Endodermal cell (in vitro differentiated cells): ENCODE measurements around the gene SOHLH1. TPM values are rescaled to one million over a fixed set of nuclear protein-coding genes. Genes with fewer than 3 reads are reported as not detected.

Experiments used
- DNase-seq: peaks from one replicate; pipeline ENCODE4 v3.0.0-alpha.2; 2017
- H3K27ac ChIP-seq: 2 replicates; pipeline ENCODE4 v1.5.1; 2013; ENCODE audit warnings: mild to moderate bottlenecking, low read depth, low read length, moderate library complexity
- H3K27me3 ChIP-seq: 2 replicates; pipeline ENCODE4 v1.6.1; 2013; ENCODE audit warnings: mild to moderate bottlenecking, low read length, moderate library complexity; ENCODE audit not compliant: insufficient read depth, control insufficient read depth, poor library complexity, severe bottlenecking
- H3K36me3 ChIP-seq: 2 replicates; pipeline ENCODE4 v1.7.0; 2013; ENCODE audit warnings: mild to moderate bottlenecking, low read length, moderate library complexity; ENCODE audit not compliant: control insufficient read depth, insufficient read depth
- H3K4me1 ChIP-seq: one replicate; pipeline ENCODE4 v1.7.0; 2013; ENCODE audit warnings: low read length; ENCODE audit not compliant: control insufficient read depth, insufficient read depth
- H3K4me3 ChIP-seq: 2 replicates; pipeline ENCODE4 v1.5.1; 2013; ENCODE audit warnings: mild to moderate bottlenecking, low read length, moderate library complexity
- H3K9ac ChIP-seq: 2 replicates; pipeline ENCODE4 v1.6.1; 2013; ENCODE audit warnings: mild to moderate bottlenecking, low read length, moderate library complexity; ENCODE audit not compliant: poor library complexity, severe bottlenecking; ENCODE audit errors: extremely low read depth
- H3K9me3 ChIP-seq: 2 replicates; pipeline ENCODE4 v1.6.1; 2013; ENCODE audit warnings: mild to moderate bottlenecking, low read length, moderate library complexity; ENCODE audit not compliant: control insufficient read depth
- H3K27ac Mint-ChIP-seq: 2 replicates; pipeline ENCODE4 v1.8.0; 2020; ENCODE audit warnings: mixed read lengths
- H3K27me3 Mint-ChIP-seq: 2 replicates; pipeline ENCODE4 v1.8.0; 2021; ENCODE audit warnings: mild to moderate bottlenecking, mixed read lengths; ENCODE audit not compliant: insufficient read depth
- H3K36me3 Mint-ChIP-seq: 2 replicates; pipeline ENCODE4 v1.8.0; 2020; ENCODE audit warnings: low read depth, mixed read lengths
- H3K4me1 Mint-ChIP-seq: 2 replicates; pipeline ENCODE4 v1.8.0; 2020; ENCODE audit warnings: mixed read lengths
- H3K4me3 Mint-ChIP-seq: 2 replicates; pipeline ENCODE4 v1.8.0; 2020; ENCODE audit warnings: mild to moderate bottlenecking, moderate library complexity, mixed read lengths
- H3K9me3 Mint-ChIP-seq: 2 replicates; pipeline ENCODE4 v1.8.0; 2020; ENCODE audit warnings: mild to moderate bottlenecking, mixed read lengths
- WGBS, 2 experiments: methylation state at CpG; one replicate each; pipeline versions ENCODE4 v1.1.5 to v1.1.7; 2013; ENCODE audit warnings: missing lambda C conversion rate in 2 of 2, mixed read lengths in 1 of 2; ENCODE audit not compliant: insufficient coverage in 1 of 2, insufficient read length in 1 of 2; 5-methylcytosine and 5-hydroxymethylcytosine counted together
- total RNA-seq, 2 donors: library from RNA; stranded (reverse); fragmentation: NEBNext Ultra II Directional in 1 of 2; extraction: Animal tissue kit (Norgen Biotek cat#: 25700) in 1 of 2; gene quantifications; 2 replicates in 1 of 2; 3 replicates in 1 of 2; pipeline ENCODE4 v1.2.1, GENCODE V29; 2021
- TF ChIP-seq, protein P1 (sequence below): fragments of 200-600 bp; sonication (generic); conservative IDR thresholded peaks from 2 replicates; pipeline ENCODE4 v1.5.0; 2021; ENCODE audit warnings: antibody characterized with exemption, mild to moderate bottlenecking

SOHLH1 gene
- total RNA-seq, 2 donors from 2014 or later, result not detected

DNA sequence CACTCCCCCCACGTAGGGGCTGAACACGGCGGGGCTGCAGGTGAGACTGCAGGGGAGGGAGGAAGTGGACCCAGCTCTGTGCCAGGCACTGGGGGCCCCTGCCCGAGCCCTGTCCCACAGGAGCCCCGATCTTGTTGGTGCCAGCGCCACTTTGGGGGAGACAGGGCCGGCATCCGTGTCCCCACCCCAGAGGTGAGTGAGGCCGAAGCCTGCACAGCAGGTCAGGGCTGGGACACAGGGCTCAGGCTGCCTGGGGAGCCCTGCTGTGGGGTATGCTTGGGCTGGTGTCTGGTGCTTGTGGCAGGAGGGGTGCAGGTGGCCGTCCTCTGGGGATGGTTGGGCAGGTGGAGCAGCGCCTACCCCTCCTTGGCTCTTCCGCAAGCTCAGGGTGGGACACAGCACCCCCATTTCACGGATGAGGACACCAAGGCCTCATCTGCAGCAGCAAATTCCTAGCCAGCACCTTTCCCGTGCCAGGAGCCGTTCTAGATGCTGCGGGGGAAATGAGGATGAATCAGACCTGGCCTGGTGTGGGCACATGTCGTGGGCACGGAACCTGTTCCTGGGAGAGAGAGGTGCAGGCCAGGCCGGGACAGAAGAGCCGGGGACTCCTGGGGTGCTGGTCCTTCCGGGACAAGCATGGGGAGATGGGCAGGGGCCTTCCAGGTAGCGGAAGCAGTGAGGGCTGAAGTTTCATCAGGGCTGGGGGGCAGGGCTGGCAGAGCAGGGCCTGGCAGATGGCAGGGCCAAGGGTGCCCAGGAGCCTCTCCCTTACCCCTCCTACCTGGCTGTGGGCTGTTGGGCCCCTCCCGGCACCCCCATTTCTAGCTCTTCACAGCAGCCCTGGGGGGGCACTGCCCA is 37.9 kb upstream of the SOHLH1 start:
- H3K4me3 Mint-ChIP-seq, result no peak overlapping the region
- no peak overlapping the region for H3K27ac Mint-ChIP-seq
- H3K27me3 ChIP-seq, result peaks cover 21% of the 10 kb centered on the region
- peaks cover 16% of the 10 kb centered on the region for H3K27me3 Mint-ChIP-seq
- no peaks in the 10 kb centered on the region for H3K36me3 ChIP-seq
- no peak for DNase-seq
- no peaks in the 10 kb centered on the region for H3K36me3 Mint-ChIP-seq
- no peak overlapping the region for H3K27ac ChIP-seq
- no peaks in the 10 kb centered on the region for H3K4me1 Mint-ChIP-seq
- TF ChIP-seq, protein P1, sequence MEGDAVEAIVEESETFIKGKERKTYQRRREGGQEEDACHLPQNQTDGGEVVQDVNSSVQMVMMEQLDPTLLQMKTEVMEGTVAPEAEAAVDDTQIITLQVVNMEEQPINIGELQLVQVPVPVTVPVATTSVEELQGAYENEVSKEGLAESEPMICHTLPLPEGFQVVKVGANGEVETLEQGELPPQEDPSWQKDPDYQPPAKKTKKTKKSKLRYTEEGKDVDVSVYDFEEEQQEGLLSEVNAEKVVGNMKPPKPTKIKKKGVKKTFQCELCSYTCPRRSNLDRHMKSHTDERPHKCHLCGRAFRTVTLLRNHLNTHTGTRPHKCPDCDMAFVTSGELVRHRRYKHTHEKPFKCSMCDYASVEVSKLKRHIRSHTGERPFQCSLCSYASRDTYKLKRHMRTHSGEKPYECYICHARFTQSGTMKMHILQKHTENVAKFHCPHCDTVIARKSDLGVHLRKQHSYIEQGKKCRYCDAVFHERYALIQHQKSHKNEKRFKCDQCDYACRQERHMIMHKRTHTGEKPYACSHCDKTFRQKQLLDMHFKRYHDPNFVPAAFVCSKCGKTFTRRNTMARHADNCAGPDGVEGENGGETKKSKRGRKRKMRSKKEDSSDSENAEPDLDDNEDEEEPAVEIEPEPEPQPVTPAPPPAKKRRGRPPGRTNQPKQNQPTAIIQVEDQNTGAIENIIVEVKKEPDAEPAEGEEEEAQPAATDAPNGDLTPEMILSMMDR, result no peak
- no peak overlapping the region for H3K4me3 ChIP-seq
- WGBS, 2 experiments, result 87 to 92% methylated on average over 15 to 23 of the region's 23 CpGs
- no peaks in the 10 kb centered on the region for H3K9me3 ChIP-seq
- H3K9me3 Mint-ChIP-seq, result peaks cover 14% of the 10 kb centered on the region
- H3K4me1 ChIP-seq, result no peaks in the 10 kb centered on the region
- no peak overlapping the region for H3K9ac ChIP-seq

DNA sequence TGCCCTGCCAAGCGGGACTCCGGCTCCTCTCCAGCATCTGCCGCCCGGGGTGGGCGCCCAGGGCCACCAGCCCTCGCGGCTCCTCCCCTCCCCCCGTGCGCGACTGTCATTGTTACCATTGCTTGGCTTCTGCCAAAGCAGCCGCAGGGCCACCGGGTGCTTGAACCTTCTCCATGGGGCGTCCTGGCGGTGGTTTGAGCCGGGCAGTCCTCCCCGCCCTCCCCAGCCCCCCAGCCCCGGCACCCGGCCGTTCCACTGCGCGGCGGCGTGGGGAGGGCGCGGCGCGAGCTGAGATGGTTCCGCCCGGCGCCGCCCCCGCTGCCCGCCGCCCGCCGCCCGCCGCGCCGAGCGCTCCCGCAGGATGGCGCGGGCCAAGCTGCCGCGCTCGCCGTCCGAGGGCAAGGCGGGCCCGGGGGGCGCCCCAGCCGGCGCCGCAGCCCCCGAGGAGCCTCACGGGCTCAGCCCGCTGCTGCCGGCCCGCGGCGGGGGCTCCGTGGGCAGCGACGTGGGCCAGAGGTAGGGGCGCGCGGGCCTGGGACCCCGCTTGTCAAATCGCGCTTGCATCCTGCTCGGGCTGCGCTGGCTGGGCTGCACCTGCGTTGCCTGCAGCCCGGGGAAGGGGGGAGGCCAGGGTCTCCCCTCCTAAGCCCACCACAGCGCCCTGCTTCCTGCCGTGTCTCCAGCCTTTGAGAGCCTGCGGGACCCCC is 37.1 kb upstream of the SOHLH1 start:
- TF ChIP-seq, protein P1, result no peak
- no peaks in the 10 kb centered on the region for H3K4me1 Mint-ChIP-seq
- H3K27me3 Mint-ChIP-seq, result peaks cover 16% of the 10 kb centered on the region
- Histone ChIP-seq H3K27me3 (peaks cover 21% of the 10 kb centered on the region), H3K27ac (no peak overlapping the region), H3K9me3 (peaks cover 3% of the 10 kb centered on the region), H3K36me3 (no peaks in the 10 kb centered on the region), H3K9ac (no peak overlapping the region), H3K4me1 (no peaks in the 10 kb centered on the region), H3K4me3 (no peak overlapping the region)
- H3K9me3 Mint-ChIP-seq, result peaks cover 18% of the 10 kb centered on the region
- no peaks in the 10 kb centered on the region for H3K36me3 Mint-ChIP-seq
- H3K4me3 Mint-ChIP-seq, result no peak overlapping the region
- WGBS, 2 experiments, result 13 to 34% methylated on average over 4 to 77 of the region's 78 CpGs
- peak; percentile 66 for DNase-seq
- H3K27ac Mint-ChIP-seq, result no peak overlapping the region

DNA sequence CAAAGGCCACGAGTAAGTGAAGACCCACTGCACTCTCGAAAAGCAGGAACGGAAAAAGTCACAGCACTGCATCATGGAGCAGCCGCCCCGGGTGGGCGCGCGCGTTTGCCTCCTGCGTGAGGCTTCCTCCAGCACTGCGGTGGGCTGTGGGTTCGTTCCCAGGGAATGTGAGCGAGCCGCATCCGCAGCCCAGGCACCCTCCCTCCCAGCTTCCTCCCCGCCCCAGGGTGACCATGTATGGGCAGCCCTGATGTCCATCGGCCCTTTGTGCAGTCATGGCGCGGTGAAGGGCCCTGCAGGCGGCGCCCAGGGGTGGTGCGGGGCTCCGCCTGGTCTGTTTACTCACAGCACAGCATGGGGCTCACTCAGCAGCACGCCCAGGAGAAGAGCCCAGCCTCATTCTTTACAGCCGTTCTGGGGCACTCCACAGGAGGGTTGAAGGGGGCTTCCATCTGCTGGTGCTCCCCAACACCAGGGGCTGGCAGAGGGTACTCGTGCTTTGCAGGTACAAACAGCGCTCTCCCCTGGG is 35.4 kb upstream of the SOHLH1 start:
- Mint-ChIP-seq H3K36me3 (no peaks in the 10 kb centered on the region), H3K27ac (no peak overlapping the region), H3K9me3 (peaks cover 27% of the 10 kb centered on the region), H3K27me3 (peaks cover 22% of the 10 kb centered on the region), H3K4me1 (no peaks in the 10 kb centered on the region), H3K4me3 (no peak overlapping the region)
- H3K9ac ChIP-seq, result no peak overlapping the region
- H3K27me3 ChIP-seq, result peaks cover 21% of the 10 kb centered on the region
- WGBS, 2 experiments, result 89 to 91% methylated on average over 20 to 27 of the region's 27 CpGs
- TF ChIP-seq, protein P1, result no peak
- H3K4me3 ChIP-seq, result no peak overlapping the region
- no peak overlapping the region for H3K27ac ChIP-seq
- no peaks in the 10 kb centered on the region for H3K4me1 ChIP-seq
- H3K36me3 ChIP-seq, result no peaks in the 10 kb centered on the region
- DNase-seq, result no peak
- peaks cover 7% of the 10 kb centered on the region for H3K9me3 ChIP-seq
